ENCODE results near the gene FCER1G. TPM values are rescaled to one million over a fixed set of nuclear protein-coding genes. Genes with fewer than 3 reads are reported as not detected.

Gene FCER1G
- total and polyA plus RNA-seq, 9 of the 15 experiments (the other 6 are each of a cell fraction or from before 2014, with no cell fraction given) = 0.15 to 0.69 (median 0.31) TPM; not detected in 2

DNA sequence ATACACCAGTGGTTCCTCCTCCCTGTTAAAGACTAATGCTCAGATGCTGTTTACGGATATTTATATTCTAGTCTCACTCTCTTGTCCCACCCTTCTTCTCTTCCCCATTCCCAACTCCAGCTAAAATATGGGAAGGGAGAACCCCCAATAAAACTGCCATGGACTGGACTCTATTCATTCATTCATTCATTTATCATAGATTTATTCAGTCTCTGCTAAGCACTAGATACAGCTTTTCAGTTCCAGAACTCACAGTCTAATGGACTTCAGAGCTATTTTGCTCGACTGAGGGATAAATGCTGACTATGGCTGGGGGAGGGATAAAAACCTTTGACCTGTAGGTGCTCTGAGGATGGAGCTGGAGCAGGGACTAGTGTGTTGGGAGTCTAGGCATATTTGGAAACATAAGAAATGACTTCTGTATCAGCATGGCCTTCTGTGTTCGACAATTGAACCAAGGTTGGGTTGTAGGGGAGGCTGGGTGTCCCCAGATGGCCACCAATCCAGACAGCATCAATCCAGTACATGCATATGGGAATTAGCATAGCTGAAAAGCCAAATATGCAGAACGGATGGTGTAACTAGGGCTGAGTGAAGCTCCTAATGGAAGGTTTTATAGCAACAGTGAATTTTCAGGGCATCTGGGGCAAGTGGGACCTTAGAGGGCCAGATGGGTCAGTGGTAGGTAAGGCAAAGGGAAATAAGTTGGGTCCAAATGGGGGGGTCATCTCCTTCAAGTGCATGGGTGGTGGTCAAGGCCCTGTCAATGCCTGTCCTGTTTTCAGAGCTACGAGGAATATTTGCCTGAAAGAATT lies 4.2 kb downstream of the FCER1G start:
- H3K27ac ChIP-seq (ENCODE audit: extremely low read depth, low read depth, low read length) = no peak overlapping the region
- CTCF ChIA-PET (ENCODE audit: low intra/inter-chr PET ratio) = no interaction called here
- ATAC-seq = no peak
- in situ Hi-C loops (cut with MboI) = no loop called here
- no peaks in the 10 kb centered on the region for H3K9me3 ChIP-seq (replicated peaks; ENCODE audit: control insufficient read depth, insufficient read depth, low read depth, low read length)
- DNase-seq (ENCODE audit: extremely low read depth in 1 of 4, low spot score in 3 of 4) = no peak
- H3K4me3 ChIP-seq = no peak overlapping the region
- no peaks in the 10 kb centered on the region for H3K27me3 ChIP-seq (ENCODE audit: control insufficient read depth in 2 of 2, insufficient read depth in 2 of 2, low read length in 2 of 2)
- no peaks in the 10 kb centered on the region for H4K20me1 ChIP-seq (replicated peaks; ENCODE audit: control insufficient read depth, insufficient read depth, low read length)
- H3K4me1 ChIP-seq (replicated peaks in 1 of 2; ENCODE audit: control insufficient read depth in 2 of 2, insufficient read depth in 2 of 2, low read length in 2 of 2) = peaks cover 3 to 27% of the 10 kb centered on the region in 2 experiments; a peak in 4 of 5 replicates
- H3K9ac ChIP-seq (ENCODE audit: insufficient read depth in 1 of 2, low read depth in 2 of 2, low read length in 2 of 2) = no peak overlapping the region
- peaks cover 3% of the 10 kb centered on the region; the same call in 1 of the 3 replicates for H3K36me3 ChIP-seq (ENCODE audit: control insufficient read depth, insufficient read depth, low read length)
- BruUV-seq (replicated peaks) = no TSS peak
- no peak for FAIRE-seq
- POLR2A ChIA-PET = interaction anchor here (0.8 to 1.4 kb wide), 3 partner anchors 8 to 95 kb away, joined by 3 to 6 read pairs (median 3); partner anchors contain the start of gene SDHC
- 70% methylated on average over 5 of the region's 5 CpGs for WGBS (ENCODE audit: insufficient coverage, low coverage, missing lambda C conversion rate)
- no peaks in the 10 kb centered on the region for H3K79me2 ChIP-seq (ENCODE audit: control insufficient read depth, insufficient read depth, low read length)
- H3K9me1 ChIP-seq (ENCODE audit: control insufficient read depth, insufficient read depth, low read length) = no peaks in the 10 kb centered on the region
- intact Hi-C loops (cut with micrococcal nuclease) = no loop called here
- H3K4me2 ChIP-seq (ENCODE audit: insufficient read depth, low read length) = no peak overlapping the region
- H2AFZ ChIP-seq (ENCODE audit: low read depth, low read length) = no peak overlapping the region
- TF ChIP-seq ZNF780A (CRISPR knock-in tag; IDR thresholded peaks at IDR 0.05) (no peak), ZNF3 (CRISPR knock-in tag; IDR thresholded peaks at IDR 0.05) (no peak), NFE2 (IDR thresholded peaks at IDR 0.05; ENCODE audit: low read depth) (no peak), MTA2 (IDR thresholded peaks at IDR 0.05; ENCODE audit: low read depth) (no peak), NFYB (IDR thresholded peaks at IDR 0.05; ENCODE audit: extremely low read depth, insufficient read length) (no peak), MAFG (tag; conservative IDR thresholded peaks at IDR 0.05) (no peak), SMAD2 (IDR thresholded peaks at IDR 0.05; ENCODE audit: low read depth, low read length) (no peak), SPI1 (IDR thresholded peaks at IDR 0.05; ENCODE audit: borderline replicate concordance, low read depth, low read length) (no peak), ZNF586 (CRISPR knock-in tag; conservative IDR thresholded peaks at IDR 0.05) (no peak), JUN (IDR thresholded peaks at IDR 0.05; ENCODE audit: borderline replicate concordance, low read depth, low read length) (no peak), JUN (CRISPR knock-in tag; IDR thresholded peaks at IDR 0.05; ENCODE audit: borderline replicate concordance) (no peak), SIX5 (IDR thresholded peaks at IDR 0.05; ENCODE audit: borderline replicate concordance in 1 of 2, insufficient read depth in 1 of 2, low read depth in 1 of 2, low read length in 2 of 2) (no peak)
- TF ChIP-seq, protein P1, sequence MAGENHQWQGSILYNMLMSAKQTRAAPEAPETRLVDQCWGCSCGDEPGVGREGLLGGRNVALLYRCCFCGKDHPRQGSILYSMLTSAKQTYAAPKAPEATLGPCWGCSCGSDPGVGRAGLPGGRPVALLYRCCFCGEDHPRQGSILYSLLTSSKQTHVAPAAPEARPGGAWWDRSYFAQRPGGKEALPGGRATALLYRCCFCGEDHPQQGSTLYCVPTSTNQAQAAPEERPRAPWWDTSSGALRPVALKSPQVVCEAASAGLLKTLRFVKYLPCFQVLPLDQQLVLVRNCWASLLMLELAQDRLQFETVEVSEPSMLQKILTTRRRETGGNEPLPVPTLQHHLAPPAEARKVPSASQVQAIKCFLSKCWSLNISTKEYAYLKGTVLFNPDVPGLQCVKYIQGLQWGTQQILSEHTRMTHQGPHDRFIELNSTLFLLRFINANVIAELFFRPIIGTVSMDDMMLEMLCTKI (IDR thresholded peaks at IDR 0.05; ENCODE audit: partially characterized antibody) = no peak
- TF ChIP-seq, protein P2, sequence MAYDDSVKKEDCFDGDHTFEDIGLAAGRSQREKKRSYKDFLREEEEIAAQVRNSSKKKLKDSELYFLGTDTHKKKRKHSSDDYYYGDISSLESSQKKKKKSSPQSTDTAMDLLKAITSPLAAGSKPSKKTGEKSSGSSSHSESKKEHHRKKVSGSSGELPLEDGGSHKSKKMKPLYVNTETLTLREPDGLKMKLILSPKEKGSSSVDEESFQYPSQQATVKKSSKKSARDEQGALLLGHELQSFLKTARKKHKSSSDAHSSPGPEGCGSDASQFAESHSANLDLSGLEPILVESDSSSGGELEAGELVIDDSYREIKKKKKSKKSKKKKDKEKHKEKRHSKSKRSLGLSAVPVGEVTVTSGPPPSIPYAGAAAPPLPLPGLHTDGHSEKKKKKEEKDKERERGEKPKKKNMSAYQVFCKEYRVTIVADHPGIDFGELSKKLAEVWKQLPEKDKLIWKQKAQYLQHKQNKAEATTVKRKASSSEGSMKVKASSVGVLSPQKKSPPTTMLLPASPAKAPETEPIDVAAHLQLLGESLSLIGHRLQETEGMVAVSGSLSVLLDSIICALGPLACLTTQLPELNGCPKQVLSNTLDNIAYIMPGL (CRISPR knock-in tag; IDR thresholded peaks at IDR 0.05) = no peak
- TF ChIP-seq, protein P3, sequence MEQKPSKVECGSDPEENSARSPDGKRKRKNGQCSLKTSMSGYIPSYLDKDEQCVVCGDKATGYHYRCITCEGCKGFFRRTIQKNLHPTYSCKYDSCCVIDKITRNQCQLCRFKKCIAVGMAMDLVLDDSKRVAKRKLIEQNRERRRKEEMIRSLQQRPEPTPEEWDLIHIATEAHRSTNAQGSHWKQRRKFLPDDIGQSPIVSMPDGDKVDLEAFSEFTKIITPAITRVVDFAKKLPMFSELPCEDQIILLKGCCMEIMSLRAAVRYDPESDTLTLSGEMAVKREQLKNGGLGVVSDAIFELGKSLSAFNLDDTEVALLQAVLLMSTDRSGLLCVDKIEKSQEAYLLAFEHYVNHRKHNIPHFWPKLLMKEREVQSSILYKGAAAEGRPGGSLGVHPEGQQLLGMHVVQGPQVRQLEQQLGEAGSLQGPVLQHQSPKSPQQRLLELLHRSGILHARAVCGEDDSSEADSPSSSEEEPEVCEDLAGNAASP (IDR thresholded peaks at IDR 0.05) = no peak
